HL-60 (cell line): Measurements from ENCODE around the gene PI4K2A.

Experiments used
- CTCF ChIP-seq: IDR thresholded peaks from one replicate; pipeline ENCODE4 v1.5.1; 2011; ENCODE audit warnings: low read length, control low read depth, inconsistent platforms; ENCODE audit not compliant: insufficient read depth
- POLR2AphosphoS5 ChIP-seq: IDR thresholded peaks from 2 replicates; pipeline ENCODE4 v1.6.1; 2012; ENCODE audit warnings: low read depth
- REST ChIP-seq: IDR thresholded peaks from 2 replicates; pipeline ENCODE4 v1.6.1; 2012; ENCODE audit warnings: low read depth; ENCODE audit not compliant: insufficient replicate concordance

GRCh38 chr10:97648562-97649404 lies 8.3 kb downstream of the PI4K2A start:
- no peak for TF ChIP-seq CTCF
- no peak for TF ChIP-seq POLR2AphosphoS5
- no peak for TF ChIP-seq REST
